Mesenchymal stem cell (in vitro differentiated cells and primary cell): Measurements from ENCODE around the gene FBXO39. TPM values are rescaled to one million over a fixed set of nuclear protein-coding genes. Genes with fewer than 3 reads are reported as not detected.
"Not testable (repeated sequence)": the region's sequence is repeated elsewhere in the genome, so short reads cannot be mapped to it uniquely, and the experiment has no call there.

ENCODE experiments used
- DNase-seq: peaks from one replicate; pipeline ENCODE4 v3.0.0-alpha.2; 2013
- H2AFZ ChIP-seq: one replicate; pipeline ENCODE4 v1.6.1; 2013; ENCODE audit warnings: low read depth, mild to moderate bottlenecking, control low read depth, inconsistent platforms, low read length, moderate library complexity
- H2AK5ac ChIP-seq: 2 replicates; pipeline ENCODE4 v1.6.1; 2013; ENCODE audit warnings: low read length, moderate library complexity, mild to moderate bottlenecking, inconsistent platforms; ENCODE audit not compliant: severe bottlenecking
- H2BK120ac ChIP-seq: one replicate; pipeline ENCODE4 v1.6.1; 2013; ENCODE audit warnings: low read depth, mild to moderate bottlenecking, inconsistent platforms, low read length, moderate library complexity
- H2BK12ac ChIP-seq, 2 experiments: one replicate each; pipeline ENCODE4 v1.6.1; 2013; ENCODE audit warnings: inconsistent platforms in 2 of 2, low read length in 2 of 2, mild to moderate bottlenecking in 2 of 2, moderate library complexity in 2 of 2, control low read depth in 1 of 2
- H2BK15ac ChIP-seq: one replicate; pipeline ENCODE4 v1.6.1; 2013; ENCODE audit warnings: mild to moderate bottlenecking, low read depth, inconsistent platforms; ENCODE audit not compliant: poor library complexity, severe bottlenecking
- H2BK5ac ChIP-seq: 2 replicates; pipeline ENCODE4 v1.6.1; 2013; ENCODE audit warnings: low read depth, mild to moderate bottlenecking, low read length, control low read depth, inconsistent platforms; ENCODE audit not compliant: poor library complexity, severe bottlenecking
- H3K14ac ChIP-seq, 2 experiments: one replicate each; pipeline ENCODE4 v1.6.1; 2013; ENCODE audit warnings: inconsistent platforms in 2 of 2, low read length in 2 of 2, control low read depth in 1 of 2, mild to moderate bottlenecking in 1 of 2, moderate library complexity in 1 of 2
- H3K18ac ChIP-seq, 2 experiments: one replicate each; pipeline ENCODE4 v1.6.1; 2013; ENCODE audit warnings: inconsistent platforms in 2 of 2, low read length in 2 of 2, control low read depth in 1 of 2, low read depth in 1 of 2, mild to moderate bottlenecking in 1 of 2
- H3K23ac ChIP-seq, 2 experiments: one replicate each; pipeline ENCODE4 v1.6.1; 2013; ENCODE audit warnings: inconsistent platforms in 2 of 2, low read length in 2 of 2, mild to moderate bottlenecking in 2 of 2, moderate library complexity in 2 of 2, control low read depth in 1 of 2
- H3K27ac ChIP-seq: 2 replicates; pipeline ENCODE4 v1.5.1; 2013; ENCODE audit warnings: mild to moderate bottlenecking, moderate library complexity, low read length, control low read depth, inconsistent platforms; ENCODE audit not compliant: poor library complexity, severe bottlenecking
- H3K27me3 ChIP-seq, 2 experiments: 2 replicates each; pipeline versions ENCODE4 v1.6.1 to v1.7.0; 2013; ENCODE audit warnings: low read length in 2 of 2, mild to moderate bottlenecking in 2 of 2, moderate library complexity in 2 of 2, control low read depth in 1 of 2, inconsistent platforms in 1 of 2; ENCODE audit not compliant: control insufficient read depth in 1 of 2, insufficient read depth in 1 of 2
- H3K36me3 ChIP-seq, 2 experiments: 2 replicates each; pipeline versions ENCODE4 v1.6.1 to v1.7.0; 2013; ENCODE audit warnings: low read length in 2 of 2, control low read depth in 1 of 2, inconsistent platforms in 1 of 2, low read depth in 1 of 2, mild to moderate bottlenecking in 1 of 2; ENCODE audit not compliant: insufficient read depth in 2 of 2, control insufficient read depth in 1 of 2
- H3K4ac ChIP-seq, 2 experiments: one replicate each; pipeline ENCODE4 v1.6.1; 2013; ENCODE audit warnings: inconsistent platforms in 2 of 2, low read length in 2 of 2, mild to moderate bottlenecking in 2 of 2, moderate library complexity in 2 of 2, control low read depth in 1 of 2, low read depth in 1 of 2
- H3K4me1 ChIP-seq: 2 replicates; pipeline ENCODE4 v1.6.1; 2013; ENCODE audit warnings: low read depth, low read length, control low read depth; ENCODE audit not compliant: control insufficient read depth, insufficient read depth
- H3K4me2 ChIP-seq: 2 replicates; pipeline ENCODE4 v1.6.1; 2013; ENCODE audit warnings: low read length, mild to moderate bottlenecking, inconsistent platforms; ENCODE audit not compliant: poor library complexity, severe bottlenecking
- H3K4me3 ChIP-seq, 2 experiments: 2 replicates each; pipeline versions ENCODE4 v1.5.1 to v1.7.0; 2013; ENCODE audit warnings: low read length in 2 of 2, mild to moderate bottlenecking in 2 of 2, control low read depth in 1 of 2, low read depth in 1 of 2; ENCODE audit not compliant: insufficient read depth in 1 of 2
- H3K79me1 ChIP-seq: replicated peaks from 2 replicates; pipeline ENCODE4 v1.6.1; 2013; ENCODE audit warnings: mild to moderate bottlenecking, control low read depth, low read length, inconsistent platforms; ENCODE audit not compliant: poor library complexity, severe bottlenecking
- H3K9ac ChIP-seq: 2 replicates; pipeline ENCODE4 v1.7.0; 2013; ENCODE audit warnings: mild to moderate bottlenecking, low read length, moderate library complexity
- H3K9me3 ChIP-seq: 2 replicates; pipeline ENCODE4 v1.7.0; 2013; ENCODE audit warnings: mild to moderate bottlenecking, low read length; ENCODE audit not compliant: control insufficient read depth
- H4K8ac ChIP-seq: one replicate; pipeline ENCODE4 v1.6.1; 2013; ENCODE audit warnings: inconsistent platforms, mild to moderate bottlenecking, low read length, moderate library complexity
- H4K91ac ChIP-seq: one replicate; pipeline ENCODE4 v1.6.1; 2013; ENCODE audit warnings: mild to moderate bottlenecking, low read length, inconsistent platforms
- WGBS: methylation state at CpG from one replicate; pipeline ENCODE4 v1.1.7; 2013; ENCODE audit warnings: mixed read lengths; 5-methylcytosine and 5-hydroxymethylcytosine counted together
- polyA plus RNA-seq, 2 experiments: library from polyadenylated mRNA; stranded (reverse); fragments of 200-250 nt; gene quantifications; one replicate each; pipeline ENCODE4 v1.2.3, GENCODE V29; 2013

Gene FBXO39
- polyA plus RNA-seq (2013, experiment 1 of 2): not detected
- polyA plus RNA-seq (2013, experiment 2 of 2): 0.05 TPM

DNA sequence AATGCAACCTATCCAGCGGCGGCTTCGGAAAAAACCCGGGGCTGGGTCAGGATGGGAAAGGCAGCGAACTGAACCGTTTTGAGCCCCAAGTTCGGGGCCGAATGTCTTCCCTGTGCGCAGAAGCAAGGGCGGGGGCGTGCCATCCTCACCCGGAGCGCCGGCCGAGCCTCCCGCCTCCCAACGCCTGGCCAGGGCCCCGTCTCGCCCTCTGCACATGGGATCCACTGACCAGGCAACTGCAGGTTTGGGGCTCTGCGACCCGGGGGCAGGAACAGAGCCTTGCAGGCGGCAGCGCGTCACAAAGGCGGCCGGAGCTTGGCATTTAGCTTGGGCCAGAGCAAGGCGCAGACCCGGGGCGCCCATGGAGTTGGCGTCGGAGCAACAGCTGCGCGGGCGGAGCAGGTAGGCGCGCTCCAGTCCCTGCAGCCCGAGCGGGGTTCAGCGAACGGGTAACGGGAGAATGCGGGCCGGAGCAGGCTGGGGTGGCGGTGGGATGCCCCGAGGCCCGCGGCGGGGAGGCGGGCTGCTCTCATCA is at the start of gene FBXO39:
Gene FBXO39 (plus strand): TSS at position 345 of the 535 bp plus-strand sequence. CDS start 3,654 bp downstream, outside the sequence.
- H3K4me1 ChIP-seq: no peaks in the 10 kb centered on the region
- H3K36me3 ChIP-seq: peaks cover 0 to 36% of the 10 kb centered on the region in 2 experiments
- WGBS: 14% methylated on average over 48 of the region's 49 CpGs

DNA sequence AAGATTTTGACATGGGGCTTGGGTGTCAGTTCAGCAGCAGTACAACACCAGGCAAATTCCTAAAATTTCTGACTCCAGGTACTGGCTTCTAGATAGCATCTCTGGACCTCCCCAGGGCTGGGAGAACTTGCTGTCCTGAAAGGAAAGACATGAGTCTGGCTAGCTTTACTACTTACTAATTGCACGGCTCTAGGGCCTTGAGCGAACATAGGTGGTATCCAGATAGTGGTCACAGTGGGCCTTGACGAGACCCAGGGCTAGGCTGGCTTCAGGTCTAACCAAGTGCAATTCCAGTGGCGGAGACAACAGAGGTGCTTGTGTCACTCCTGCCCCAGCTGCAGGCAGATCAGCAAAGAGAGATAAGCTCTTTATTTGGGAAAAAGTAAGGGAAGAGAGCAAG is 46.5 kb upstream of the FBXO39 start:
- H3K23ac ChIP-seq: no peak overlapping the region
- no peak overlapping the region for H2BK5ac ChIP-seq
- H3K9ac ChIP-seq: no peak overlapping the region
- H2AK5ac ChIP-seq: no peak overlapping the region
- WGBS: 65% methylated on average over 4 of the region's 4 CpGs
- H3K4me3 ChIP-seq: no peak overlapping the region
- H3K18ac ChIP-seq: no peak overlapping the region
- H2BK15ac ChIP-seq: no peak overlapping the region
- no peak overlapping the region for H4K8ac ChIP-seq
- no peak overlapping the region for H2BK120ac ChIP-seq
- H3K4ac ChIP-seq: no peak overlapping the region
- no peaks in the 10 kb centered on the region for H3K36me3 ChIP-seq
- no peaks in the 10 kb centered on the region for H3K4me1 ChIP-seq
- H3K27me3 ChIP-seq: peaks cover 3 to 38% of the 10 kb centered on the region in 2 experiments
- no peak overlapping the region for H3K27ac ChIP-seq
- H3K14ac ChIP-seq: no peak overlapping the region
- H4K91ac ChIP-seq: no peak overlapping the region
- no peak overlapping the region for H3K4me2 ChIP-seq
- DNase-seq: no peak
- H3K9me3 ChIP-seq: no peaks in the 10 kb centered on the region
- H2BK12ac ChIP-seq: no peak overlapping the region
- no peaks in the 10 kb centered on the region for H3K79me1 ChIP-seq
- no peak overlapping the region for H2AFZ ChIP-seq

More for the DNA sequence above, at the start of gene FBXO39:
- H3K4me3 ChIP-seq: peak within 1 kb of the TSS in 1 of 2 experiments; percentile 28
- H3K4ac ChIP-seq: no peak within 1 kb of the TSS
- no peak within 1 kb of the TSS for H2BK5ac ChIP-seq
- H3K9me3 ChIP-seq: peaks cover 45% of the 10 kb centered on the region
- DNase-seq: no peak
- H3K18ac ChIP-seq: no peak within 1 kb of the TSS
- H3K14ac ChIP-seq: no peak within 1 kb of the TSS
- H2BK120ac ChIP-seq: no peak within 1 kb of the TSS
- H3K9ac ChIP-seq: no peak within 1 kb of the TSS
- H2AK5ac ChIP-seq: no peak within 1 kb of the TSS
- H3K27ac ChIP-seq: no peak within 1 kb of the TSS
- no peak within 1 kb of the TSS for H3K4me2 ChIP-seq
- H2BK12ac ChIP-seq: no peak within 1 kb of the TSS
- no peak within 1 kb of the TSS for H2AFZ ChIP-seq
- no peaks in the 10 kb centered on the region for H3K79me1 ChIP-seq
- H2BK15ac ChIP-seq: no peak within 1 kb of the TSS
- peaks cover 39 to 54% of the 10 kb centered on the region in 2 experiments for H3K27me3 ChIP-seq
- H3K23ac ChIP-seq: no peak within 1 kb of the TSS
- no peak within 1 kb of the TSS for H4K91ac ChIP-seq
- H4K8ac ChIP-seq: no peak within 1 kb of the TSS

DNA sequence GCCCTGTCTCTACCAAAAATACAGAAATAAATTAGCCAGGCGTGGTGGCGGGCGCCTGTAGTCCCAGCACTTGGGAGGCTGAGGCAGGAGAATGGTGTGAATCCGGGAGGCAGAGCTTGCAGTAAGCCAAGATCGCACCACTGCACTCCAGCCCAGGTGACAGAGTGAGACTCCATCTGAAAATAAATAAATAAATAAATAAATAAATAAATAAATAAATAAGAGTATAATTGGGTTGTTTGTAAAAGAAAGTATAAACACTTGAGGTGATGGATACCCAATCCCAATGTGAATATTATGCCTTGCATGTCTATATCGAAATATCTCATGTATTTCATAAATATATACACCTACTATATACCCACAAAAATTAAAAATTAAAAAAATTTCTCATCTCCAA is 29.4 kb upstream of the FBXO39 start:
- not testable (repeated sequence) for H3K36me3 ChIP-seq, H3K4me3 ChIP-seq, H3K27ac ChIP-seq, H2BK5ac ChIP-seq, H3K9me3 ChIP-seq, H4K91ac ChIP-seq, H3K14ac ChIP-seq, H2AK5ac ChIP-seq, DNase-seq, H2AFZ ChIP-seq, H3K18ac ChIP-seq, H3K79me1 ChIP-seq, H2BK12ac ChIP-seq, H3K23ac ChIP-seq, H3K9ac ChIP-seq, H2BK120ac ChIP-seq, H3K4me1 ChIP-seq, H3K4me2 ChIP-seq, H4K8ac ChIP-seq, H2BK15ac ChIP-seq, H3K4ac ChIP-seq
- peaks cover 0 to 21% of the 10 kb centered on the region in 2 experiments for H3K27me3 ChIP-seq
- 53% methylated on average over 1 of the region's 6 CpGs for WGBS

DNA sequence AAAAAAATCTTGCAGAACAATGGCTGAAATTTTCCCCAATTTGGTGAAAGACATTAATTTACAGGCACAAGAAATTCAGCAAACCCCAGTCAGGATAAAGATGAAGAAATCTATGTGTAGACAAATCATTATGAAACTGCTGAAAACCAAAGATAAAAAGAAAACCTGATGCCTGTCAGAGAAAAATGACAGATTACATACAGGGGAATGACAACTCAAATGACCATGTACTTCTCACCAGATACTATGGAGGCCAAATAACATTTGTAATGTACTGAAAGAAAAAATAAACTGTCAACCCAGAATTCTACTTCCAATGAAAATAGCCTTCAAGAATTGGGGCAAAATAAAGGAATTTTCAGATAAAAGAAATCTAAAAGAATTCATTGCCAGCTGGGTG is 27.4 kb upstream of the FBXO39 start:
- Histone ChIP-seq H3K4me3 (no peak overlapping the region), H3K4me1 (peaks cover 2% of the 10 kb centered on the region), H2BK15ac (no peak overlapping the region), H2AK5ac (no peak overlapping the region), H3K18ac (no peak overlapping the region), H3K23ac (no peak overlapping the region), H3K36me3 (no peaks in the 10 kb centered on the region), H2BK12ac (no peak overlapping the region), H3K27ac (no peak overlapping the region), H3K9me3 (no peaks in the 10 kb centered on the region), H3K4ac (no peak overlapping the region), H3K4me2 (no peak overlapping the region), H2BK120ac (no peak overlapping the region), H3K27me3 (peaks cover 0 to 8% of the 10 kb centered on the region in 2 experiments), H4K8ac (no peak overlapping the region), H4K91ac (no peak overlapping the region), H3K79me1 (no peaks in the 10 kb centered on the region), H3K9ac (no peak overlapping the region), H2BK5ac (no peak overlapping the region), H2AFZ (no peak overlapping the region), H3K14ac (no peak overlapping the region)
- no peak for DNase-seq
